Stimulated activated CD8-positive, alpha-beta memory T cell treated with anti-CD3 and anti-CD28 coated beads, Interleukin-7, amount 100 ng/mL, for 48 hours (primary cell): ENCODE data around the gene ADNP2.

ENCODE experiments used
- DNase-seq, 2 donors: peaks; one replicate each; pipeline ENCODE4 v3.0.0-alpha.2; 2020; ENCODE audit warnings: low read depth in 1 of 2; ENCODE audit errors: extremely low read depth in 1 of 2

ADNP2 gene

DNA sequence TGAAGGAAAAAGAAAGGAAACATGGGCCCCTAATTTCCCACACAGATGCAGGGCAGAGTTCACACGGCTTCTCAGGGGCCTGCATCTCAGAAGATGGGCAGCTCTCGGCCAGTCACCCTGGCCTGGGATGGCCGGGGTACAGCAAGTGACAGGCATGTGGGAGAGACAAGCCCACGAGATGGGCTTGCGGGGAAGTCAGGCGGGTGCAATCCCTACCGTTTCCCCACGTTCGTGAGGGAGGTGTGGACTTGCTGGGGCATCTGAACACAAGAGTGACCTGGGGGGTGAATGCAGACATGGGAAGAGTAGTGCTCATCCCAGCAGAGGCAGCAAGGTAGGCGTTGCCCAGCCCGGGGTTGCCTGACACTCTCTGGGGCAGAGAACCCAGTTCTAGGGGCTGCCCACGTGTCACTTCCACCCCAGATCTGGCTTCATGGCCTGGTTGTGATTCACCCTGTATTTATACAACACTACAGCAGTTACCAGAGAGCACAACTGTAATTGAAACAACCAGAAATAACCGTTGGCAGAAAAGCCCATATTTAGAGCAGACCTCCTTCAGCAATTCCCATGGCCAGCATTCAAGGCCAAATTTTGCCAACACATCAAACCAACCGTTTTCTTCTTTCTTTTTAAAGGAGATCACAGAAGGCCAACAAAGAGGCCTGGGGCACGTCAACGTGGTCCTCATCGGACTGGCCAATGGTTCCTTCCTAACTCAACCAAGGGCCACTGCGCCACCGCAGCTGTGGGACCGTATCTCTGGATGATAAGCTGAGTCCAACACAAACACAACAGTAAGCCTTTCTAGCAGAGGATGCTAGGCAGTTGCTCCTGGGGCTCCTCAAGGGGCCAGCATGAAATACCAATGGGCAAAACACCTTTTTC, 79.8 kb downstream of the ADNP2 start:
- no peak for DNase-seq

DNA sequence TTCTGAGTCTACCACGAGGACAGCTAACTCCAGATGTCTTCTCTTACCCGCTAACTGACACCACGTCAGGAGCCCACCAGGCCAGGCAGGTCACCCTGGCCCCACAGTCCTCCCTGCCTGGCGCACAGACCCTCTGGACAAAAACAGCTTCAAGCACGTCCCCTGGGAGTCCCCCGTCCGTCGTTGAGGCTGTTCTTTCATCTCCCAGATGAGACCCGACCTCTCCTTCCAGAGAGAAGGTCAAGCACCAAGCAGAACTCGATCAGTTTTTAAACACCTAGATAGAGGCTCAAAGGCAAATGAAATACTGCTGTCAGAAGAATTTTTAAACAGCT, 80.4 kb downstream of the ADNP2 start:
- no peak for DNase-seq
